GM19328 (cell line): ENCODE measurements around the gene COL4A4.
A peak's percentile ranks its signal among the peaks of the same experiment; 100 is the strongest.

Experiments used
- ATAC-seq: cut with Tn5 transposase; IDR thresholded peaks from one replicate; pipeline ENCODE4 v1.9.1; 2021; ENCODE audit warnings: mild to moderate bottlenecking, moderate library complexity; ENCODE audit not compliant: unreplicated experiment

Gene COL4A4

GRCh38 chr2:227033471-227034148, 130.4 kb downstream of the COL4A4 start:
- ATAC-seq: peak; percentile 79

- no peak for ATAC-seq
Measured at GRCh38 chr2:227031379-227031778, 132.6 kb downstream of the COL4A4 start.

- no peak for ATAC-seq
Measured at GRCh38 chr2:227030789-227031188, 133.2 kb downstream of the COL4A4 start.

GRCh38 chr2:227029426-227030105, 134.4 kb downstream of the COL4A4 start:
- no peak for ATAC-seq

GRCh38 chr2:227025510-227025909, 138.5 kb downstream of the COL4A4 start:
- no peak for ATAC-seq

- no peak for ATAC-seq
Measured at GRCh38 chr2:227022608-227023007, 141.4 kb downstream of the COL4A4 start.

GRCh38 chr2:227020416-227020815, 143.6 kb downstream of the COL4A4 start:
- ATAC-seq: no peak

GRCh38 chr2:227016894-227017293, 147.1 kb downstream of the COL4A4 start:
- ATAC-seq: no peak

- no peak for ATAC-seq
Measured at GRCh38 chr2:227013881-227014280, 150.1 kb downstream of the COL4A4 start.

GRCh38 chr2:227013330-227013729, 150.7 kb downstream of the COL4A4 start:
- ATAC-seq: no peak

- ATAC-seq: no peak
Measured at GRCh38 chr2:227010433-227010832, 153.6 kb downstream of the COL4A4 start.

GRCh38 chr2:227007940-227008339, 156.1 kb downstream of the COL4A4 start:
- no peak for ATAC-seq

GRCh38 chr2:227007148-227007547, 156.9 kb downstream of the COL4A4 start:
- no peak for ATAC-seq

- ATAC-seq: no peak
Measured at GRCh38 chr2:227006189-227006897, 157.7 kb downstream of the COL4A4 start.

GRCh38 chr2:227004482-227004881, 159.5 kb downstream of the COL4A4 start:
- no peak for ATAC-seq

- no peak for ATAC-seq
Measured at GRCh38 chr2:227000123-227000522, 163.9 kb downstream of the COL4A4 start.

- ATAC-seq: no peak
Measured at GRCh38 chr2:226999661-227000060, 164.3 kb downstream of the COL4A4 start.

GRCh38 chr2:226995625-226996041, 168.4 kb downstream of the COL4A4 start:
- ATAC-seq: no peak

- ATAC-seq: no peak
Measured at GRCh38 chr2:226994775-226995174, 169.2 kb downstream of the COL4A4 start.

- no peak for ATAC-seq
Measured at GRCh38 chr2:226993171-226993570, 170.8 kb downstream of the COL4A4 start.

- ATAC-seq: no peak
Measured at GRCh38 chr2:226991663-226992062, 172.3 kb downstream of the COL4A4 start.

- ATAC-seq: no peak
Measured at GRCh38 chr2:226985583-226985946, 178.4 kb downstream of the COL4A4 start.
